NCI-H1048 (cell line): ENCODE measurements around the gene HPS4.

Experiments
- DNase-seq: peaks from one replicate; lab custom pipeline; 2025; lab: John Stamatoyannopoulos, UW

Gene HPS4

GRCh38 chr22:26464312-26464711, 19.3 kb downstream of the HPS4 start:
- DNase-seq, result no peak

GRCh38 chr22:26463688-26464087, 19.9 kb downstream of the HPS4 start:
- no peak for DNase-seq

DNA sequence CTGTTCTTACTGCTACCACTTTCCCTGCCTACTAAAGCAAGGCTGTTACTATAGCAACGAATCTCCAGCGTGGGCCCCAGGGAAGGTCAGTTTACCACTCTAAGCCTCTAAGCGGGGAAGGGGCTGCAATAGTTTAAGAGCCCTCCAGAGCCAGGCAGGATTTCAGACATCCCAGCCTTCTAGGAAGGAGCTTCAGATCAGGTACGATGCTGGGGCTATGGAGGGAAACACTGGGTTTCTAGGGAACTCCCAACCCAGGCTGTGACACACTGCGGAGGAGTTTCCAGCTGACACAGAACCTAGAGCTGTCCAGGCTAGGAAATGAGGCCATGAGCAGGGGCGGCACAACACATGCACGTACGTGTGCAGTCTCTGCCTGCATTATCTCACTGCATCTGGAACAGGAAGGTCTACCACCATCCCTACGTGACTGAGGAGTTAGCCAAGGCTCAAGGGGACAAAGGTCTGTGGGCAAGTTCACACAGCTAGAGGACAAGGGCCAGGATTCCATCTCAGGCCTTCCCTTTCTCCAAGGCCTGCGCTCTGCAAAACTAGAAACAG, 20.4 kb downstream of the HPS4 start:
- no peak for DNase-seq

DNA sequence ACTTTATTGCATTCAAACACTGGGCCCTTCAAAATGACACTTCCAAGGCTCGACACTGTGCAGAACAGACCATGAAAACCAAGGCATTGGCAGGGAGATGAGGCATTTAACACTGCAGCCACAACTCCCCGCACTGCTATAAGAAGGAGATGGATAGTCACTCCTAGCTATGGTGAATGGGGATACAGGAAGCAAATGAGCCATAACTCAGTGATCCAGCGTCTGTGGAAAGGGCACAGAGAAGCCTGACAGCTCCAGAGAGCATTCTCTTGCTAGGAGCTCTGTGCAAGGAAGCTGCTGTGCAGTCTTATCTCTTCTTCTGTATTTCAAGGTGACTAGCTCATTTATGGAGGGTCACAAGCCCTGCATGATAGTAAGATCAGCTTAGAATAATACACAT, 20.9 kb downstream of the HPS4 start:
- DNase-seq, result no peak

GRCh38 chr22:26462051-26462450, 21.5 kb downstream of the HPS4 start:
- DNase-seq, result no peak

- no peak for DNase-seq
These were observed 22.3 kb downstream of the HPS4 start for GRCh38 chr22:26461188-26461810.

GRCh38 chr22:26460202-26460601, 23.4 kb downstream of the HPS4 start:
- no peak for DNase-seq

- DNase-seq, result no peak
These were observed 25.8 kb downstream of the HPS4 start for GRCh38 chr22:26457661-26458272.

DNA sequence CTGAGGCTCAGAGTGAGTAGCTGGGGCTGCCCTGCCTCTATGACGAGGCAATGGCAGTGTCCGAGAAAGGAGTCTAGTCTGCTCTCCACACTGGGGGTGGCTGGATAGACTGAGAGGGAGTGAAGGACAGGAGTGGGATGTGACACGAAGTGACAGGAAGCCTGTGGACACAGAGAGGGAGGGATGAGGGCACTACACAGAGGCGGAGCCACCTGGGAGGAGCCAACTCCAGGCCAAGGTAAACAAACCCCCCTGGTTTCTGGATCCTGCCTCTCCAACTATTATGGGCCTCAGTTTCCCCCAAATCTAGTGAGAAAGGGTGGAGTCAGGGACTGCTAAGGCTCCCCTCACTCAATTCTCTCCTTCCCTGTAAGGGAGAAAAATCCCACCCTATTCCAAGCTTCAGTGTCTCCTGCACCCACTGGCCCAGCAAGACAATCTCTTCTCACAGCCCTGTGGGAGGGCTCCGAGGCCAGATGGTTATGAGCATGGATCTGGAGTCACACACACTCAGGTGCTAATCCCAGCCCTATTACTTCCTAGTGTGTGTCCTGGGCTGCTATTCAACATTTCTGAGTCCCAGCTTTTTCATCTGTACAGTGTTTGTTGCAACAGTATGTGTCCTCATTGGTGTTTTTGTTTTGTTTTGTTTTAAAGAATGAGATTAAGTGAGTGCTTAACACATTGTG, 29.6 kb downstream of the HPS4 start:
- DNase-seq, result no peak

GRCh38 chr22:26453216-26453615, 30.4 kb downstream of the HPS4 start:
- DNase-seq, result no peak

DNA sequence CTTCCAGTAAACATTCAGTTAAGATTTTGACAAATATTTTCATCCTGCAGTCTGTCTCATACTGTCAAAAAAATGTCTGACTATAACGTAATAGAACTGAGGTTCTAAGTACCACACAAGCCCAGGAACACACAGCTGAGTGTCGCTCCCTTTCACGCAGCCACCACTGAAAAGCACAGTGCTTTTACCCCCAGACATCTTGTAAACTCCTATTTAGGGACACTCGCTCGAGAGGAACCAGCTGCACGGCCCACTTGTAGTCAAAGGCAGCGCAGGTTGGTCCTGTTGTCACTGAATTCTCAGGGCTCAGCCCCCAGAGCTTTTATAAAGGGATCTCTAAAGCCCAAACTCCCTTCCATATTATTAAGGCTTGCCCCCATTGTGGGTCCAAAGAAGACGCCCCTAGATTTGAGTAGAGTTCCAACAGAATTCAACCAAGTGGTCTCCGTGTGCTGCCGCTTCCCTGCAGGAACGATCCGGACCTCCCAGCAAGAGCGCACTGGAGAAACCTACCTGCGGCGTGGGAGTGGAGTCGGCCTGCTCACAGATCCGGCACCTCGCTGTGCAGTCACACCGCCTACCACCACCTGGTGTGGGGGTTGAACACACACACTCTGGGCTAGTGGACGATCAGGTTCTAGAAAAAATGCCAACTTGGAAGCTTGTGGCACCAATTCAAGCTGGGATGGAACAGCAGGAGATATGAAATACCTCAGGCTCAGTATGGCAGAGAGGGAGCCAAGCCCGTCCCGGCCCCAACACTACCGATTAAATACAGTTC, 31.2 kb downstream of the HPS4 start:
- DNase-seq, result no peak

DNA sequence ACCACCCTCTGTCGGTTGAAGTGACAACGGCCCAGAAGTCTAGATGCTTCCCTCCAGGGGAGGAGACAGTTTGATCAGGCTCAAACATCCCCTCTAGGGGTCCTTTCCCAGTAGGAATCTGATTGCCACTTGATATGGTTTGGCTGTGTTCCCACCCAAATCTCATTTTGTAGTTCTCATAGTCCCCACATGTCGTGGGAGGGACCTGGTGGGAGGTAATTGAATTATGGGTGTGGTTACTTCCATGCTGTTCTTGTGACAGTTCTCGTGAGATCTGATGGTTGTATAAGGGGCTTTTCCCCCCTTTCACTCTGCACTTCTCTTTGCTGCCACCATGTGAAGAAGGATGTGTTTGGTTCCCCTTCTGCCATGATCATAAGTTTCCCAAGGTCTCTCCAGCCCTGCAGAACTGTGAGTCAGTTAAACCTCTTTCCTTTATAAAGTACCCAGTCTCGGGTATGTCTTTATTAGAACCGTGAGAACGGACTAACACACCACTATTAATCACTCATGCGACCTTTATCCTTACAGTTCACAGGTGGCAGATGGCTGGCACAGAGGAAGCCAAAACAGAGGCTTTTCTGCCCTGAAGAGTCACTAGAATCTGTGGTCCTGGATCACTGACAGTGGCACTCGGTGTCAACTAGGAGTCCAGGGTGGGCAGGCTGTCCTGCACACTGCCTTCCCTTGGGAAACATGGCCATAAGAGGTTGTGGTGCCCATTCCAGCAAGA, 33.0 kb downstream of the HPS4 start:
- no peak for DNase-seq

DNA sequence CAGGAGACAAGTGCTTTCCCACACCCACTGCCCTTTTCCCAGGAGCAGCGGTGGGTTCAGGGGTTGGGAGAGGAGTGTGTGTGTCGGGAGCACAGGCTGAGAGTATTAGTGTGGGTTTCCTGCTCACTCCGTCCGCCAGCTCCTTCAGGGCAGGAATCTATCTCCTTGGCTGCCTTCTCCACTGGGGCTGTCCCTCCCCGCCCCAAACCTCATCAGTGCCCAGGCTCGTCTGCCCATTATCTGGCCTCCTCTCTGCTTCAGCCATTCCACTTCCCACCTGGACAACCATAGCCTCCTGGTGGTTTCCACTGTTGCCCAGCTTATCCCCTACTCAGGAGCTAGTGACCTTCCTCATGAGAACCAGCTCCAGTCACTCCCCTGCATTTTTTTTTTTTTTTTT, 34.6 kb downstream of the HPS4 start:
- DNase-seq, result no peak

DNA sequence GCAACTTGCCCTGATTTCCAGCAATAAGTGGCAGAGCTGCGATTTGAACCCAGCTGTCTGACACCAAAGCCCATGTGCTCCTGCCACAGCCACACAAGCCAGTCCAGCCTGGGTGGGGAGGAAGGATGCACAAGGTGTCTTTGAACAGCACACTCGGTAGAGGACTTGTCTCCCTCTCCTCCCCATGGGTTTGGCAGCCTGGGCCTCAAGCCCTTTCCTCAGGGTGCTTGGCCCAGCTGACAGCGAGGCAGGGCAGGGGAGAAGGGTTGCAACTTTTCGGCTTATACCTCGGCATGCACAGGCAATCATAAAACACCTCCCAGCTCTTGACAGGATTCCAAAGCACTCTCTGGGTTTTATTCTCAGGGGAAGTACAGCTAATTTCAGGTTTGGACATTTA, 35.2 kb downstream of the HPS4 start:
- DNase-seq, result no peak

- DNase-seq, result no peak
These were observed 35.8 kb downstream of the HPS4 start for GRCh38 chr22:26447584-26448329.

DNA sequence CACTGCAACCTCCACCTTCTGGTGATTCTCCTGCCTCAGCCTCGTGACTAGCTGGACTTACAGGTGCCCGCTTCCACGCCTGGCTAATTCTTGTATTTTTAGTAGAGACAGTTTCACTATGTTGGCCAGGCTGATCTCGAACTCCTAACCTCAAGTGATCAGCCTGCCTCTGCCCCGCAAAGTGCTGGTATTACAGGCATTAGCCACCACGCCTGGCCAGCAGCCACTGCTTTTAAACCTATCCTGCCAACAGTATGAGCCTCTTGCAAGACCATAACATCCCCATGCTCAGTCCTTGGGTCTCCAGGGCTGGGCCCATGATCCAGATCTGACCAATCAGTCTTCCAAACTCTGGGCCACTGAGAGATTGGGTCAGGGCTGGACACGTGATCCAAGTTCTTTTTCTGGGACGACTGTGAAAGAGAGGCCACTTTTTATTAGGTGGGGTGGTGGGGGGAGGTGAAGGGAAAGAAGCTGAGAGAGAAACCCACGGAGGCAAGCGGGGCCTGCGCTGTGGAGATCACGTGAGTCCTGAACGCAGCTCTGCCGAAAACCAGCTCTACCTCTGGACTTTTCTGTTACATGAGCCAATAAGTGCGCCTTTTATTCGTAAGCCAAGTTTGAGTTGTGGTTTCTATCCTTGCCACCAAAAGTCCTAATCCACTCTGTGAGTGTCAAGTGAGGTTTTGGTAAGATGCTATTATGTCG, 36.6 kb downstream of the HPS4 start:
- no peak for DNase-seq

DNA sequence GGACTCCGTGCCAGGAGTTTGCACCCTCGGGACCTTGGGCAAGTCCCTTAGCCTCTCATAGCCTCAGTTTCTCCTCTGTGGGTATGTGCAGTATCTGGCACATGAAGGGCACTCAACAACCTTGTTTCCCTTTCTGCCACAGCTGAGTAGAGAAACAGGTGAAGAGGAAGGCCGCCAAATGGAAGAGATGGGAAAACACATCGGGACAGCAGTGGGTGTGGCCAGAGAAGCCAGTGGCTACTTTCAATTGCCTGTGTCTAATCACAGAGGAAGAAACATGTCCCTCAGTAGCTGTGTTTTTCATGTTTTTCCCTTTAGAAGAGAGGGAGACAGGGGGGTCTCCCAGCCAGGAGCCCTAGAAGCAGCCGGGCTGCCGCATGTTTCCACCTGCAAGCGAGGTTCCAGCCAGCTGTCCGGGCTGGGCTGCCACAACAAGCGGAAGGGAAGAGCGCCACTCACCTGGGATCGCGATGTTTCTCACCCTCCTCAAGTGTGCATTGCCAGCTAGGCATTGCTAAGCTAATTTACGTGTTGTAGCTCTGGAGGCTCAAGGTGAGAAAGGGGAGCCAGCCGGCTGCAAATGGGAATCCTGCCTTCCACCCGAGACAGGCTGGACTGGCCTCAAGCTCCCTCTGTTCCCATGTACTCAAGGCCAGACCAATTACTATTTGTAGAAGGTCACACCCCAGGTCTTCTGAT, 37.9 kb downstream of the HPS4 start:
- no peak for DNase-seq

GRCh38 chr22:26444777-26445176, 38.8 kb downstream of the HPS4 start:
- DNase-seq, result no peak

- DNase-seq, result no peak
These were observed 39.5 kb downstream of the HPS4 start for GRCh38 chr22:26443901-26444690.
